HG03025 (cell line): ENCODE measurements around the gene PTPRE.

Experiments used
- ATAC-seq: cut with Tn5 transposase; IDR thresholded peaks from one replicate; pipeline ENCODE4 v1.9.1; 2021; ENCODE audit warnings: mild to moderate bottlenecking, moderate library complexity; ENCODE audit not compliant: unreplicated experiment, low FRiP score

The PTPRE gene

GRCh38 chr10:127996586-127996985, 89.7 kb downstream of the PTPRE start:
- ATAC-seq, result no peak

GRCh38 chr10:127997271-127997670, 90.4 kb downstream of the PTPRE start:
- ATAC-seq, result no peak

DNA sequence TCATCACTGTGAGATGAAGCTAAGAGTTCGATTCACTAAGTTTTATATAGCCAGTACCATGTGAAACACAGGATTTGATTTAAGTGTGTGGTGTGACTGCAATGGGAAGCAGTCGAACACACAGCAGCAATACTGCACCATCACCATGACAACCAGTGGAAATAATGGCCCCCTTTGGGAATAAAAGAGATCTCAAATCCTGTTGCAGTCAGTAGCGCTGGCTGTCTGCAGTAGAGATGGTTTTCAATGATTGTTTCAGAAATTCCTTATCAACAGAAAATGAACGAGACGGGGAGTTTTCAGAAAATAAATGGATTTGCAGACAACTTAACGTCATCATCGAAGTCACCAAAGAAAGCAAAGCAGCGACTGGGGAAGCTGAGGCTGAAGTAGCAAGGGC, 91.0 kb downstream of the PTPRE start:
- no peak for ATAC-seq

GRCh38 chr10:127998501-127999144, 91.7 kb downstream of the PTPRE start:
- no peak for ATAC-seq

DNA sequence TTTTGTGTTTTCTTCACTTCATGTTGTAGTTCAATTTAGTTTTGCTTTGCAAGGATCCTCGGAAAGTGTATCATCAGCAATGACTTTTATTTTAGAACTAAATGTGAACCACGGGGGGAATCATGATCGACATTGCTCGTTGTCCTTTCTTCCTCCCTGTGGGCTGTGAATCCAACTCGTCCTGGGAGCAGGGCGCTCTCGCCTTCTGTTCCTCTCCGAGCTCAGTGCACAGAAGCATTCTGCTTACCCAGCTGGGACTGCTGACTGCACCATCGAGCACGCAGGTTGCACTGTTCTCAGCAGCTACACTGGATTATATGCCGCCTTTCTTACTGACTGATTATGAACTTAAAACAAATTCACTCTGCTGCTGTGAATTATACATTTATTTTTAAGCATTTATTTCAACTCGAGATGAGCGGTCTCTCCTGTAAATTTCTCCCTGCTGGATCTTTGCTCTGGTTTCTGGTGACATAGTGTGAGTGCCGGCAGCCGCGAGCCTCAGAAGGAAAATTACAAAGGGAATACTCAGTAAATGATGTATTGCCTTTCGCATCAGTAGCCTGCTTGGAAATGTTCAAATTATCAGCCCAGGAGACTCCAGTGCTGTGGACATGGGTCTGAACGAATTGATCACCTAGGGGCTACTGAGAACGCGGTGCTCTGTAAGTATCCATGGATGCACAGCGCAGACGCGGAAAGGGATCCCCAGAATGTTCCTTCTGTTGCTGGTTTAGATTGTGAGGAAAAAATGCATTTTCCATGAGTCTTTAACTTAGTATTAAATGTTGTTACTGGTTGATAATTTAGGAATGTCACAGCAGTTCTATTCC, 92.6 kb downstream of the PTPRE start:
- ATAC-seq, result no peak

DNA sequence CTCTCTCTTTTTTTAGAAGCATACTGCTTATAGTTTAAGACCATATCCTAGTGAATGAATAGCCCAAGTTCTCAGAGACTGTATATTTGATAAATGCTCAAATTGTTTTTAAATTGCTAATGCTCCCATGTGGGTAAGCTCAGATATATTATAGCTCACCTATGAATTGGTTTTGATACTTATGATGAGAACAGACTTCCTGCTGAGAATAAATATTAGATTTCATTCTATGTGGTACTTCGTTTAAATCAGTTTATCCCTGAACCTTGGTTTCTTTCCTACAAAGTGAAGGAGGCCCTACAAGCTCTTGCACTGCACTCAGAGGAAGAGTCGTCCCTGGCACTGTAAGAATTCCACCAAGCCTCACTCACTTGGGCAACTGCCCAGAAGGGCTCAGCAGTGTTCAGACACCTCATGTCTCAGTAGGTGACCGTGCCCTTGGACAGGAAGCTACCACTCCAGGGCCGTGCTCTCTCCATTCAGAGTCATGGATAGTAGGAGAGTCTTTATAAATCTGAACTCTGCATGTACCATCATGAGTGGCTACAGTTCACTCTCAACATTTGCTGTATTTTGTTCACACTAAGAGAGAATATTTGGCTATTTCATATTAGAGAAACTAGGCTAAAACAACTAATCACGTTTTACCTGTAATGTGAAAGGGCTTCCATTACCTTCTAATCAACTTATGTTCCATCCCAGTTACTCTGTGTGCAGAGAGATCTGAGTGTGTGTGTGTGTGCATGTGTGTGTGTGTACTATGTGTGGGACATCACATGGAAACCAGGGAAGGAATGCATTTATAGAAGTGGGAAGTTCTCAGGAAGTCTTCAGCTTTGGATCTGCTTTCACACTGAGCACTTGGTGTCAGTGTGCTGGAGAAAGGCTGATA, 93.8 kb downstream of the PTPRE start:
- ATAC-seq, result no peak

DNA sequence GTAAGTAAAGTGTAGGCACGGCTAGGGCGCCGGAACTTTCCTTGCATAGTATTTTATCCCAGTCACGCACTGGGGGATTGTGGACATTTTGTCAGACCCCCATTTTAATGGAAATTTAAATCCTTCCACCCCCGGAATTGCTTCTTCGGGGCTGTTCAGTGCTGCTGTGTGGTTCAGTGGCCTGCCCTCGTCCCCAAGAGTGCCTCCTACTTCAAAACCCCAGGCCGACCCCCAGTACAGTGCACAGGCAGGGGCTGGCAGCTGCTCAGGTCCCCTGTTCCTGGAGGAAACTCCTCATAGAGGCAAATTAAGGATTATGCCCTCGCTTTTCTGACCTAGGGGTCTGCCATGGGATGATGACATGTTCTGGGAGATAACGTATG, 94.5 kb downstream of the PTPRE start:
- no peak for ATAC-seq

- no peak for ATAC-seq
These were observed 94.9 kb downstream of the PTPRE start for GRCh38 chr10:128001849-128002248.

DNA sequence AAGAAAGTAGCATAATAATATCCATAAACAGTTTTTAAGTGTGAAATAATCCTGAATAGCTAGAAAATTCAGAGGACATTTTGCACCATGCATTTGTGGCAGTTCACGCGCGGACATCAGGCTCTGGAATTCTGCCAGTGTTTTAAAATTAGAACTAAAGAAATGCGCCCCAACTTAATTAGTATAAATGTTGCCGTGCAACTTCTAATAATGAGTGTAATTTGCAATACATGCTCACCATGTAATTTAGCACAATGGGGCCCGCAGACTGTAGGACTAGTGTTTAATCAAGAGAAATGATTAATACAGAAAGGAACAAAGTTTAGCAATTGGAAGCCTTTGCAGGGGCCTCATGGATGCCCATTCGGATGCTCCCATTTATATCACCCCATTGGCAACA, 96.6 kb downstream of the PTPRE start:
- ATAC-seq, result no peak

DNA sequence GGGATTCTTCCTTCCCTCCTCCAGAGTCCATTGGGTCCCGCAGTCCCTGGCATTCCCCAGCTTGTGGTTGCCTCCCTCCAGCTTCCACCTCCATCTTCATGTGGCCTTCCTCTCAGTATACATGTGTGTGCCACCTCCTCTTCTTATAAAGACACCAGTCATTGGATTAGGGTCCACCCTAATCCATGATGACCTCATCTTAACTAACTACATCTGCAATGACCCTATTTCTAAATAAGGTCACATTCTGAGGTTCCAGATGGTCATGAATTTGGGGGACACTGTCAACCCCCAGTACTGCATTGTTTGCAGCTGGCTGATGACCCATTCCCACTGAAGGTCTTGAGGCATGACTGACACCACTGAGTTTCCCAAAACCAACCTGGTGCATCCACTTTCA, 99.0 kb downstream of the PTPRE start:
- no peak for ATAC-seq

DNA sequence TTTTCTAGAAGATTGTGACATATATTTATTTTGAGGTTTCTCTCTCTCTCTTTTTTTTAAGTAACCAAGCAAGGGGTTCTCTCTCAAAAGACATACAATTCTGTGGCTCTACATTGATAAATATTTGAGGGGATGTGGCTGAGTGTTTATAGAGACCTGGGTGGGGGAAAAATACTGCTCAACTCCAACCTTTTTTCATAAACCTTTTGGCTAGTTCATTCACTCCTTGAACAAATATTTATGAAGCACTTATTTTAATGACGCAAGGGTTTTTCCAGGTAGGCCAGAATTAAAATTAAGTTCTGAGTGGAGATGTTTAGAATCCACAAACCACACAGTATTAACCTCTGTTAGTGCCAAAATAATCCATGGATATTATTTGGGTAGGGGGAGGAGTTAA, 100.2 kb downstream of the PTPRE start:
- no peak for ATAC-seq

DNA sequence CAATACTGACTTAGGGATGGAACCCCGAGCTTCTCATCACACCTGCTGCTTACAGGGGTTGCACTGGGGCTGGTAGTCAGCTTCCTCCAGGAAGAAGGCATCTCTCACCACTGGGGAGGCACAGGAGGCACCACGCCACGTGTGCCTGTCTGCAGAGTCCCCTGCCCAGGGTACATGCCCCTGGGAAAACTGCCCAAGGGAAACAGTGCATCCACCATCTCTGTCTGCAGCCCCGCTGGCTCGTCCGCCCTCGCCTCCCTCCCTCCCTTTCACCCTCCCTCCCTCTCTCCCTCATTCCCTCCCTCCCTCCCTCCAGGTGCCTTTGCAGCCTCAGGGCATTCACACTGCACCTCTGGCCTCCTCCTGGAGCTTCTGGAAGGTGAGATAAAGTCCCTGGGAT, 101.1 kb downstream of the PTPRE start:
- no peak for ATAC-seq

GRCh38 chr10:128008521-128009250, 101.8 kb downstream of the PTPRE start:
- ATAC-seq, result no peak

- ATAC-seq, result no peak
These were observed 102.6 kb downstream of the PTPRE start for GRCh38 chr10:128009372-128010126.

- ATAC-seq, result peak; percentile 87
These were observed 104.4 kb downstream of the PTPRE start for GRCh38 chr10:128011059-128011979.

GRCh38 chr10:128013626-128014025, 106.7 kb downstream of the PTPRE start:
- ATAC-seq, result no peak

DNA sequence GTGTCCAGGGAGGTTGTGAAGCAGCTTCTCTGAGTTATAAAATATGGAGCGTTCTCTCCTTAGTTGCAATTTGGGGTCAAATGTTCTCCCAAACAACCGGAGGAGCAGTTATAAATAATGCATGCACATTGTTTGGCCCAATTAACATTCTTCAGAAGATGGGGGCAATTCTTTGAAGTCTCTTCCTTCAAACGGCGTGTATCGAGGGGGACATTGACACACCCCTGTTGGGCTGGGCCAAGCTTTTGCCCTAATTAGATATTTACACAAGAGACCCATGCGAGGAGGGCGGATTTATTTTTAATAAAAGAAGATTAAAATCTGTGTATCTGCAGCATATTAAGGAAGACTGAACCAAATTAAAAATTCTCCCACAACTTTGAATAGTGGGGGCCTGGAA, 107.3 kb downstream of the PTPRE start:
- ATAC-seq, result no peak

GRCh38 chr10:128016423-128017060, 109.6 kb downstream of the PTPRE start:
- ATAC-seq, result no peak
